H1 (cell line): ENCODE measurements around the gene TFCP2L1. TPM values are rescaled to one million over a fixed set of nuclear protein-coding genes. Genes with fewer than 3 reads are reported as not detected.

Experiments used
- CTCF ChIA-PET: fragments of 300-600 bp; sonication (Branson Sonifier 250); formaldehyde crosslinking; loops from one replicate; lab custom pipeline; 2021; ENCODE audit not compliant: partially characterized antibody; lab: Charles Lee
- POLR2A ChIA-PET: fragments of 300-600 bp; sonication (Branson Sonifier 250); formaldehyde crosslinking; loops from one replicate; lab custom pipeline; 2021; ENCODE audit warnings: inconsistent platforms; ENCODE audit not compliant: partially characterized antibody; lab: Charles Lee
- DNase-seq, 2 experiments: peaks; one replicate each; pipeline versions ENCODE4 v3.0.0 to v3.0.0-alpha.2; 2010 to 2022; ENCODE audit warnings: low spot score in 2 of 2, low read depth in 1 of 2, mixed read lengths in 1 of 2
- FAIRE-seq: peaks from 2 replicates; lab custom pipeline; 2011; peaks lifted over from hg19 to GRCh38; lab: Jason Lieb, UNC
- H2AFZ ChIP-seq: 2 replicates; pipeline ENCODE4 v1.8.1; 2012; ENCODE audit warnings: low read length, inconsistent platforms
- H2AK5ac ChIP-seq: 2 replicates; pipeline ENCODE4 v1.6.1; 2013; ENCODE audit warnings: low read depth, low read length
- H2BK120ac ChIP-seq: replicated peaks from 2 replicates; pipeline ENCODE3; 2013; ENCODE audit warnings: low read depth, low read length, inconsistent platforms
- H2BK12ac ChIP-seq: 2 replicates; pipeline ENCODE4 v1.6.1; 2013; ENCODE audit warnings: low read depth, low read length
- H2BK15ac ChIP-seq: 2 replicates; pipeline ENCODE4 v1.6.1; 2013; ENCODE audit warnings: low read length
- H2BK20ac ChIP-seq: 2 replicates; pipeline ENCODE4 v1.6.1; 2013; ENCODE audit warnings: low read length
- H2BK5ac ChIP-seq: 2 replicates; pipeline ENCODE4 v1.6.1; 2013; ENCODE audit warnings: low read depth, low read length
- H3K14ac ChIP-seq: 2 replicates; pipeline ENCODE4 v1.6.1; 2013; ENCODE audit warnings: inconsistent platforms; ENCODE audit not compliant: insufficient read length
- H3K18ac ChIP-seq: 2 replicates; pipeline ENCODE4 v1.6.1; 2013; ENCODE audit warnings: low read length; ENCODE audit errors: extremely low read depth
- H3K23ac ChIP-seq: 2 replicates; pipeline ENCODE4 v1.6.1; 2013; ENCODE audit warnings: inconsistent platforms; ENCODE audit not compliant: insufficient read length
- H3K23me2 ChIP-seq: 2 replicates; pipeline ENCODE4 v1.6.1; 2013; ENCODE audit warnings: low read depth, low read length
- H3K27ac ChIP-seq: 2 replicates; pipeline ENCODE4 v1.6.1; 2011; ENCODE audit warnings: low read depth, low read length, inconsistent platforms
- H3K27me3 ChIP-seq, 4 experiments: replicated peaks in 1 of 4; 1 replicate in 1 of 4; 2 replicates in 3 of 4; pipeline versions ENCODE4 v1.6.1 to v1.8.1; 2011 to 2013; ENCODE audit warnings: low read length in 3 of 4, mild to moderate bottlenecking in 3 of 4, inconsistent platforms in 2 of 4, mixed read lengths in 2 of 4, moderate library complexity in 1 of 4; ENCODE audit not compliant: control insufficient read depth in 3 of 4, insufficient read depth in 3 of 4; ENCODE audit errors: extremely low read depth in 1 of 4
- H3K36me3 ChIP-seq, 4 experiments: 2 replicates each; pipeline versions ENCODE4 v1.6.1 to v1.8.1; 2011 to 2013; ENCODE audit warnings: mild to moderate bottlenecking in 4 of 4, low read length in 3 of 4, moderate library complexity in 2 of 4, control low read depth in 1 of 4, inconsistent platforms in 1 of 4; ENCODE audit not compliant: insufficient read depth in 4 of 4, control insufficient read depth in 2 of 4
- H3K4ac ChIP-seq: replicated peaks from 2 replicates; pipeline ENCODE3; 2013; ENCODE audit warnings: low read length, low read depth, mixed read lengths, inconsistent platforms; ENCODE audit not compliant: insufficient read length
- H3K4me1 ChIP-seq, 4 experiments: replicated peaks in 1 of 4; 1 replicate in 1 of 4; 2 replicates in 3 of 4; pipeline versions ENCODE4 v1.6.1 to v1.8.1; 2011 to 2013; ENCODE audit warnings: low read length in 3 of 4, inconsistent platforms in 2 of 4, mixed read lengths in 1 of 4; ENCODE audit not compliant: insufficient read depth in 4 of 4, control insufficient read depth in 3 of 4
- H3K4me2 ChIP-seq, 2 experiments: 2 replicates each; pipeline versions ENCODE4 v1.6.1 to v1.8.1; 2011 to 2013; ENCODE audit warnings: low read depth in 2 of 2, low read length in 2 of 2, control low read depth in 1 of 2, inconsistent platforms in 1 of 2, mild to moderate bottlenecking in 1 of 2; ENCODE audit not compliant: insufficient read depth in 1 of 2
- H3K4me3 ChIP-seq, 4 experiments: fragments of 200-600, 300-600 bp in 1 of 4; sonication (generic), shearing (Covaris generic), sonication (Bioruptor Twin) in 1 of 4; 2 replicates each; pipeline versions ENCODE4 v1.5.1 to v1.8.1; 2011 to 2016; ENCODE audit warnings: low read length in 4 of 4, low read depth in 3 of 4, control low read depth in 2 of 4, inconsistent platforms in 2 of 4, mild to moderate bottlenecking in 2 of 4, mixed read lengths in 1 of 4, moderate library complexity in 1 of 4; ENCODE audit not compliant: insufficient read depth in 2 of 4; ENCODE audit errors: extremely low read depth in 1 of 4
- H3K56ac ChIP-seq: replicated peaks from 2 replicates; pipeline ENCODE3; 2013; ENCODE audit warnings: low read depth, mild to moderate bottlenecking, mixed read lengths, low read length, inconsistent platforms; ENCODE audit not compliant: insufficient read length
- H3K79me1 ChIP-seq: 2 replicates; pipeline ENCODE4 v1.6.1; 2013; ENCODE audit warnings: low read depth, low read length, control low read depth
- H3K79me2 ChIP-seq, 2 experiments: 2 replicates each; pipeline versions ENCODE4 v1.6.1 to v1.8.1; 2012 to 2013; ENCODE audit warnings: low read length in 2 of 2, mild to moderate bottlenecking in 2 of 2, inconsistent platforms in 1 of 2; ENCODE audit not compliant: insufficient read depth in 2 of 2, control insufficient read depth in 1 of 2
- H3K9ac ChIP-seq, 4 experiments: replicated peaks in 1 of 4; 1 replicate in 1 of 4; 2 replicates in 3 of 4; pipeline versions ENCODE4 v1.6.1 to v1.8.1; 2011 to 2013; ENCODE audit warnings: low read depth in 3 of 4, low read length in 3 of 4, control low read depth in 2 of 4, mild to moderate bottlenecking in 2 of 4, moderate library complexity in 2 of 4, inconsistent platforms in 1 of 4; ENCODE audit errors: extremely low read depth in 1 of 4
- H3K9me3 ChIP-seq, 2 experiments: 2 replicates each; pipeline versions ENCODE4 v1.6.1 to v1.8.1; 2012 to 2013; ENCODE audit warnings: mild to moderate bottlenecking in 2 of 2, moderate library complexity in 2 of 2, control low read depth in 1 of 2, inconsistent platforms in 1 of 2, low read depth in 1 of 2, low read length in 1 of 2, mixed read lengths in 1 of 2; ENCODE audit not compliant: insufficient read depth in 2 of 2
- H4K20me1 ChIP-seq, 2 experiments: replicated peaks in 1 of 2; 2 replicates each; pipeline versions ENCODE3 to v1.8.1; 2011 to 2013; ENCODE audit warnings: inconsistent platforms in 2 of 2, low read length in 2 of 2, mild to moderate bottlenecking in 1 of 2; ENCODE audit not compliant: insufficient read depth in 2 of 2, control insufficient read depth in 1 of 2
- H4K5ac ChIP-seq: 2 replicates; pipeline ENCODE4 v1.6.1; 2013; ENCODE audit warnings: low read length, low read depth, mixed read lengths, inconsistent platforms; ENCODE audit not compliant: insufficient read length
- H4K8ac ChIP-seq: 2 replicates; pipeline ENCODE4 v1.8.0; 2013; ENCODE audit warnings: mild to moderate bottlenecking, moderate library complexity, low read length, inconsistent platforms; ENCODE audit not compliant: insufficient read depth; ENCODE audit errors: extremely low read depth
- H4K91ac ChIP-seq: replicated peaks from 2 replicates; pipeline ENCODE3; 2013; ENCODE audit warnings: low read length, mixed read lengths, inconsistent platforms; ENCODE audit not compliant: insufficient read length
- BACH1 ChIP-seq: IDR thresholded peaks from 2 replicates; pipeline ENCODE4 v1.6.1; 2012; ENCODE audit warnings: low read length, improper control_type of control experiment
- WGBS, 2 experiments: shearing (Covaris generic) in 1 of 2; methylation state at CpG; one replicate each; pipeline versions ENCODE4 v1.1.6 to v1.1.7; 2013 to 2015; ENCODE audit warnings: low lambda C conversion rate in 2 of 2, mixed read lengths in 2 of 2, inconsistent platforms in 1 of 2, low coverage in 1 of 2, missing lambda C conversion rate in 1 of 2; ENCODE audit not compliant: insufficient replicate concordance in 2 of 2, insufficient coverage in 1 of 2, insufficient read length in 1 of 2; ENCODE audit errors: extremely low coverage in 1 of 2, missing lambda C conversion rate in 1 of 2; 5-methylcytosine and 5-hydroxymethylcytosine counted together
- polyA plus RNA-seq, 7 experiments: library from polyadenylated mRNA; depleted of rRNA in 3 of 7; stranded (reverse) in 5 of 7; unstranded in 2 of 7; fragments of >200 nt in 5 of 7; fragments of 200-250 nt in 2 of 7; gene quantifications; 1 replicate in 5 of 7; 2 replicates in 1 of 7; 4 replicates in 1 of 7; pipeline versions ENCODE4 v1.2.1 to v1.2.3, GENCODE V29; 2011 to 2013; ENCODE audit warnings: missing spikeins in 2 of 7, mixed read lengths in 2 of 7
- total RNA-seq: library from RNA; stranded (reverse); fragmentation: NEBNext Ultra II Directional; extraction: Animal tissue kit (Norgen Biotek cat#: 25700); gene quantifications from 2 replicates; pipeline ENCODE4 v1.2.1, GENCODE V29; 2021

TFCP2L1 gene
- total and polyA plus RNA-seq, 2 of the 8 experiments (the other 6 are each of a cell fraction or from before 2014, with no cell fraction given): 1.5 to 3.8 TPM

DNA sequence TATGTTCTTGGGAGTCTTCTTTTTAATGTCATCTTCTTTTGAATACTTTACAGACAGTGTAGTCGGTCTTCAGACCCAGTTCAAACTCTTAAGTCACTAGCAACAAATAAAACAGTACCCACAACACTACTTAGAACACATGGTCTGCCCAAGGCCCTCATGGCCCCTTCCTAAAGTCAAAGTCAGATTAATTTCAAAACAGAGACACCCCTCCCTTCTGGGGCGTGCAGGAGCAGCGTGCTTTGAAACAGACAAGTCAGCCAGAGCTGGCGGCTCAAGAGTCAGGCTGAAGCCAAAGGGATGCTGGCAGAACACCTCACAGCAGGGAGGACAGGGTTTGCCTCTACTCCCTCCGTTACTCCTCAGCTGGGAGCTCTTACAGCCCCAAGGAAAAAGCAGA, 77.5 kb downstream of the TFCP2L1 start:
- H3K79me1 ChIP-seq: no peaks in the 10 kb centered on the region
- H4K20me1 ChIP-seq: no peaks in the 10 kb centered on the region
- H3K27ac ChIP-seq: no peak overlapping the region
- H3K4me1 ChIP-seq: no peaks in the 10 kb centered on the region; a peak in 1 of 7 replicates
- no peak overlapping the region for H3K14ac ChIP-seq
- no peak for TF ChIP-seq BACH1
- H2BK5ac ChIP-seq: no peak overlapping the region
- no peak overlapping the region for H3K4me3 ChIP-seq
- no peaks in the 10 kb centered on the region; the same call in 1 of the 2 replicates for H3K23me2 ChIP-seq
- H4K5ac ChIP-seq: no peak overlapping the region
- no peak overlapping the region for H2BK15ac ChIP-seq
- no peak overlapping the region for H2AFZ ChIP-seq
- no peak overlapping the region for H3K4ac ChIP-seq
- H2BK20ac ChIP-seq: no peak overlapping the region
- H3K9me3 ChIP-seq: no peaks in the 10 kb centered on the region
- H4K91ac ChIP-seq: no peak overlapping the region
- POLR2A ChIA-PET: no interaction called here
- H2BK12ac ChIP-seq: no peak overlapping the region
- 94% methylated on average over 5 of the region's 5 CpGs; no CpG with 5 or more reads in 1 of the 2 experiments for WGBS, 2 experiments
- CTCF ChIA-PET: interaction anchor here (1.6 to 1.7 kb wide), 2 partner anchors 79 to 115 kb away, joined by 4 to 9 read pairs; no protein-coding TSS in a partner anchor
- no peak overlapping the region for H3K23ac ChIP-seq
- H3K27me3 ChIP-seq: no peaks in the 10 kb centered on the region
- no peak overlapping the region for H2AK5ac ChIP-seq
- H3K56ac ChIP-seq: no peak overlapping the region
- no peak overlapping the region for H3K9ac ChIP-seq
- no peak overlapping the region for H2BK120ac ChIP-seq
- H3K36me3 ChIP-seq: no peaks in the 10 kb centered on the region
- H3K79me2 ChIP-seq: no peaks in the 10 kb centered on the region
- no peak overlapping the region for H4K8ac ChIP-seq
- H3K18ac ChIP-seq: no peak overlapping the region
- FAIRE-seq (no peak), DNase-seq (no peak)
- H3K4me2 ChIP-seq: no peak overlapping the region
